ENCODE data around the gene GLP2R.

DNA sequence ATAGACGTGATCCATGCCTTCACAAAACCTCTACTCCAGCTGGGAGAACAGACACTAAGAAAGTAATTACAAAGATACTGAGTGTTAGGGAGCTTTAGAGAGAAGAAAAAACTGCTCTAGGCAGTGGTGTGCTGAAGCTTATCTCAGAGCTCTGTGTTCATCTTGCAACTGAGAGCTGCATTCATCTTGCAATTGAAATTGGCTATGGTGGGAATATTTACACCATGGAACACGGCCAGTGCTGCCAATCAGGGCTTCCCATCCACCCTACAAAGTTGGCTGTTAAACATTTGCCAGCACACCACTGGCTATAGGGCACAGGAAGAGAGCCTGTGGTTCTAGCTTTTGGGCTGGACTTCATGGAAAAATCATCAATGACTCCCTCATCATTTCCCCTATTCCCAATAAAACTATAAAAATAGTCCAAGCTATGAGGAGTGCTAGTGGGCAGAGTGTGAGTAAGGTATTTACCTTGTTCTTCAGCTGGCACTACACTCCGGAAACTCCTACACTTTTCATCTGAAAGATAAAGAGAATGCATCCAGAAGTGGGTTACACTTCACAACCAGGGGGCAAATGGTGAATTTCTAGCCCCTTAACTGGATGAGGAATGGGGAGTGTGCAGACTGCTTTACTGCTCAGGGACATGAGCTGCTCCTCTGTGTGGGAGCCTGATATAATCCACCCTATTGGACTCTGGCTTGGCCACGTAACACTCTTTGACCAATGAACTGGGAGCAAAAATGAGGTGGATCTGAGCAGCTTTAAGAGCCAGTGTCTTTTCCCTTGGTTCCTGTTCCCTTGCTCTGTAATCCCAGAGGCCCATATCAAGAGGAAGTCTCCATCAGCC lies 15.4 kb upstream of the GLP2R start:
- no peak for TF ChIP-seq POLR2A (IDR thresholded peaks at IDR 0.05)
- TF ChIP-seq, protein P1, sequence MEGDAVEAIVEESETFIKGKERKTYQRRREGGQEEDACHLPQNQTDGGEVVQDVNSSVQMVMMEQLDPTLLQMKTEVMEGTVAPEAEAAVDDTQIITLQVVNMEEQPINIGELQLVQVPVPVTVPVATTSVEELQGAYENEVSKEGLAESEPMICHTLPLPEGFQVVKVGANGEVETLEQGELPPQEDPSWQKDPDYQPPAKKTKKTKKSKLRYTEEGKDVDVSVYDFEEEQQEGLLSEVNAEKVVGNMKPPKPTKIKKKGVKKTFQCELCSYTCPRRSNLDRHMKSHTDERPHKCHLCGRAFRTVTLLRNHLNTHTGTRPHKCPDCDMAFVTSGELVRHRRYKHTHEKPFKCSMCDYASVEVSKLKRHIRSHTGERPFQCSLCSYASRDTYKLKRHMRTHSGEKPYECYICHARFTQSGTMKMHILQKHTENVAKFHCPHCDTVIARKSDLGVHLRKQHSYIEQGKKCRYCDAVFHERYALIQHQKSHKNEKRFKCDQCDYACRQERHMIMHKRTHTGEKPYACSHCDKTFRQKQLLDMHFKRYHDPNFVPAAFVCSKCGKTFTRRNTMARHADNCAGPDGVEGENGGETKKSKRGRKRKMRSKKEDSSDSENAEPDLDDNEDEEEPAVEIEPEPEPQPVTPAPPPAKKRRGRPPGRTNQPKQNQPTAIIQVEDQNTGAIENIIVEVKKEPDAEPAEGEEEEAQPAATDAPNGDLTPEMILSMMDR (IDR thresholded peaks at IDR 0.05) = no peak
